SU-DHL-6 (cell line): ENCODE measurements around the gene VTI1A.
"Not testable (repeated sequence)": the region's sequence is repeated elsewhere in the genome, so short reads cannot be mapped to it uniquely, and the experiment has no call there.

Experiments used
- H2AFZ ChIP-seq: fragments of 200-600 bp; sonication (generic); 2 replicates; pipeline ENCODE4 v1.6.1; 2014; ENCODE audit warnings: low read depth, mild to moderate bottlenecking, moderate library complexity, mixed read lengths, antibody characterized with exemption, low read length; ENCODE audit not compliant: severe bottlenecking
- H3F3A ChIP-seq: fragments of 200-600 bp; shearing (Covaris generic); 2 replicates; pipeline ENCODE4 v1.6.0; 2016; ENCODE audit warnings: antibody characterized with exemption, mild to moderate bottlenecking; ENCODE audit not compliant: insufficient read depth
- H3K27ac ChIP-seq: fragments of 200-600 bp; sonication (generic); 2 replicates; pipeline ENCODE4 v1.5.1; 2016; ENCODE audit warnings: low read depth, mild to moderate bottlenecking, low read length, moderate library complexity, mixed read lengths
- H3K27me3 ChIP-seq: fragments of 200-600 bp; sonication (generic), shearing (Covaris generic); 2 replicates; pipeline ENCODE4 v1.6.0; 2014; ENCODE audit warnings: mild to moderate bottlenecking, low read length
- H3K36me3 ChIP-seq: fragments of 200-600 bp; sonication (generic); 2 replicates; pipeline ENCODE4 v1.6.1; 2014; ENCODE audit warnings: mild to moderate bottlenecking, low read length, mixed read lengths
- H3K4me2 ChIP-seq: fragments of 300-600, 200-600 bp; shearing (Covaris generic), sonication (generic); 2 replicates; pipeline ENCODE4 v1.6.0; 2014; ENCODE audit warnings: low read length, low read depth, mild to moderate bottlenecking; ENCODE audit not compliant: poor library complexity, severe bottlenecking
- H3K4me3 ChIP-seq: fragments of 200-600 bp; sonication (generic); 2 replicates; pipeline ENCODE4 v1.5.1; 2014; ENCODE audit warnings: antibody characterized with exemption, low read length, mild to moderate bottlenecking, mixed read lengths; ENCODE audit not compliant: insufficient read depth, poor library complexity, severe bottlenecking
- H3K79me2 ChIP-seq: fragments of 200-600 bp; sonication (generic); 2 replicates; pipeline ENCODE4 v1.6.1; 2014; ENCODE audit warnings: mild to moderate bottlenecking, low read length, moderate library complexity; ENCODE audit not compliant: insufficient read depth
- H3K9ac ChIP-seq: fragments of 200-600 bp; sonication (generic); 2 replicates; pipeline ENCODE4 v1.7.0; 2014; ENCODE audit warnings: mild to moderate bottlenecking, low read length
- H3K9me2 ChIP-seq: fragments of 200-600 bp; sonication (generic); replicated peaks from 2 replicates; pipeline ENCODE4 v1.6.1; 2014; ENCODE audit warnings: low read length; ENCODE audit not compliant: insufficient read depth
- H3K9me3 ChIP-seq: fragments of 200-600 bp; sonication (generic); 2 replicates; pipeline ENCODE4 v1.6.1; 2014; ENCODE audit warnings: low read length, mixed read lengths; ENCODE audit not compliant: insufficient read depth
- H4K20me1 ChIP-seq: fragments of 200-600 bp; sonication (generic); 2 replicates; pipeline ENCODE4 v1.6.1; 2014; ENCODE audit warnings: low read depth, mild to moderate bottlenecking, antibody characterized with exemption, low read length, moderate library complexity, mixed read lengths
- EZH2phosphoT487 ChIP-seq: fragments of 200-600 bp; sonication (generic), shearing (Covaris generic); conservative IDR thresholded peaks from 2 replicates; pipeline ENCODE4 v1.6.1; 2018; ENCODE audit warnings: mild to moderate bottlenecking, antibody characterized with exemption, low read length, moderate library complexity, mixed read lengths
- TF ChIP-seq, protein P1 (sequence below): fragments of 200-600 bp; sonication (generic); IDR thresholded peaks from one replicate; pipeline ENCODE4 v1.5.1; 2017; ENCODE audit warnings: antibody characterized with exemption, mild to moderate bottlenecking, low read length, moderate library complexity; ENCODE audit not compliant: insufficient read depth, poor library complexity, severe bottlenecking

The VTI1A gene

DNA sequence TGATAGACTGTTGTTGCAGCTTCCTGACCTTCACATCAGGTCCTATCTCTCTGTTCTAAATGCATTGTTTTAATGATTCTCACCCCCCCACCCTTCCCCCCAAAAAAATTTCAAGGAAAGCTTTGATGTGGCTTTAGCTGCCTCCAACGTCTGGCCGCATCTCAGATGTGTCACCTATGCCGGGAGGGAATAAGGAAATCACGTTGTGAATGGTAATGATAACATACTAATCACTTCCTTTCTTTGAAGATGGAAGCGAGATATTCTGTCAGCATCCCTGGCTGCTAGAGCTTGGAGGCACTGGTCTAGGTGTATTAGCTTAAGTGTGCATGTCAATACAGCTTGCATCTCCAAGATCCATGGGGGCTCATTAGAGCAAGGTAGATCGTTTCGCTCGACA, 89.6 kb downstream of the VTI1A start:
- Histone ChIP-seq H3K4me3 (no peak overlapping the region), H3K9ac (no peak overlapping the region), H3K27ac (no peak overlapping the region), H3K36me3 (peaks cover 15% of the 10 kb centered on the region), H3K4me2 (no peak overlapping the region), H3K9me3 (no peaks in the 10 kb centered on the region), H3K27me3 (no peaks in the 10 kb centered on the region), H3K79me2 (no peaks in the 10 kb centered on the region), H3F3A (no peaks in the 10 kb centered on the region), H3K9me2 (no peaks in the 10 kb centered on the region), H2AFZ (no peak overlapping the region), H4K20me1 (no peaks in the 10 kb centered on the region)
- TF ChIP-seq EZH2phosphoT487: no peak
- TF ChIP-seq, protein P1, sequence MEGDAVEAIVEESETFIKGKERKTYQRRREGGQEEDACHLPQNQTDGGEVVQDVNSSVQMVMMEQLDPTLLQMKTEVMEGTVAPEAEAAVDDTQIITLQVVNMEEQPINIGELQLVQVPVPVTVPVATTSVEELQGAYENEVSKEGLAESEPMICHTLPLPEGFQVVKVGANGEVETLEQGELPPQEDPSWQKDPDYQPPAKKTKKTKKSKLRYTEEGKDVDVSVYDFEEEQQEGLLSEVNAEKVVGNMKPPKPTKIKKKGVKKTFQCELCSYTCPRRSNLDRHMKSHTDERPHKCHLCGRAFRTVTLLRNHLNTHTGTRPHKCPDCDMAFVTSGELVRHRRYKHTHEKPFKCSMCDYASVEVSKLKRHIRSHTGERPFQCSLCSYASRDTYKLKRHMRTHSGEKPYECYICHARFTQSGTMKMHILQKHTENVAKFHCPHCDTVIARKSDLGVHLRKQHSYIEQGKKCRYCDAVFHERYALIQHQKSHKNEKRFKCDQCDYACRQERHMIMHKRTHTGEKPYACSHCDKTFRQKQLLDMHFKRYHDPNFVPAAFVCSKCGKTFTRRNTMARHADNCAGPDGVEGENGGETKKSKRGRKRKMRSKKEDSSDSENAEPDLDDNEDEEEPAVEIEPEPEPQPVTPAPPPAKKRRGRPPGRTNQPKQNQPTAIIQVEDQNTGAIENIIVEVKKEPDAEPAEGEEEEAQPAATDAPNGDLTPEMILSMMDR: no peak

- Histone ChIP-seq H2AFZ (no peak overlapping the region), H3K27ac (no peak overlapping the region), H3K4me2 (no peak overlapping the region), H3K36me3 (peaks cover 15% of the 10 kb centered on the region), H3K27me3 (no peaks in the 10 kb centered on the region), H3K9me2 (no peaks in the 10 kb centered on the region), H3K4me3 (no peak overlapping the region), H3K9ac (no peak overlapping the region), H3K79me2 (no peaks in the 10 kb centered on the region), H3F3A (no peaks in the 10 kb centered on the region), H4K20me1 (no peaks in the 10 kb centered on the region), H3K9me3 (no peaks in the 10 kb centered on the region)
- TF ChIP-seq, protein P1: no peak
- TF ChIP-seq EZH2phosphoT487: no peak
Measured at GRCh38 chr10:112538168-112538567, 91.2 kb downstream of the VTI1A start.

DNA sequence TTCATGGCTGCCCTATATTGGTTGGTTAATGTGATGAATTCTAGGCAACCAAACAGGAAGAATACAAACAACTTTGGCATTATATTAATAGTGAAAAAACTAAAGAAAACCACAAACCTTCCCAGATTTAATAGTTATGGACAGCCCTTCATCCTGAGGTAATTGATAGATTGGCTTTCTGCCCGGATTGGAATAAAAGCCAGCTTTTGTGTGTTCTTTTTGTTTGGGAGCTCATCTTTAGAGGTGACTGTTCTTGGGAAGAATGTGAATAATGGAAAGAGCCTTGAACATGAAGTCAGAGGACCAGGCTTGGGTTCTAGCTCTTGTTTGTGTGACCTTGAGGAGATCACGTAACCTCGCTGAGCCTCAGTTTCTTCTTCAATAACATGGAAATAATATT, 92.3 kb downstream of the VTI1A start:
- no peak overlapping the region for H3K4me3 ChIP-seq
- H3K9ac ChIP-seq: no peak overlapping the region
- H3K9me2 ChIP-seq: no peaks in the 10 kb centered on the region
- no peaks in the 10 kb centered on the region for H3K79me2 ChIP-seq
- H3K27me3 ChIP-seq: no peaks in the 10 kb centered on the region
- H3K36me3 ChIP-seq: peaks cover 15% of the 10 kb centered on the region
- H3K27ac ChIP-seq: no peak overlapping the region
- no peaks in the 10 kb centered on the region for H3F3A ChIP-seq
- no peaks in the 10 kb centered on the region for H3K9me3 ChIP-seq
- H3K4me2 ChIP-seq: no peak overlapping the region
- no peaks in the 10 kb centered on the region for H4K20me1 ChIP-seq
- H2AFZ ChIP-seq: no peak overlapping the region
- TF ChIP-seq EZH2phosphoT487: no peak
- TF ChIP-seq, protein P1: no peak

- not testable (repeated sequence) for H2AFZ ChIP-seq, H3K9me3 ChIP-seq
Measured at GRCh38 chr10:112542823-112543222, 95.8 kb downstream of the VTI1A start.

More at GRCh38 chr10:112542823-112543222, 95.8 kb downstream of the VTI1A start:
- not testable (repeated sequence) for H4K20me1 ChIP-seq, H3K9ac ChIP-seq, H3K9me2 ChIP-seq, H3K79me2 ChIP-seq, H3K27me3 ChIP-seq, H3K4me3 ChIP-seq, H3K4me2 ChIP-seq, H3F3A ChIP-seq, H3K27ac ChIP-seq
- H3K36me3 ChIP-seq: peaks cover 15% of the 10 kb centered on the region
